Activated gamma-delta T cell (primary cell): ENCODE results near the gene MYO10.
"Not testable (repeated sequence)": the region's sequence is repeated elsewhere in the genome, so short reads cannot be mapped to it uniquely, and the experiment has no call there.

Source experiments
- DNase-seq: peaks from one replicate; lab custom pipeline; 2025; lab: John Stamatoyannopoulos, UW

The MYO10 gene

GRCh38 chr5:16784088-16784487 is 152.0 kb downstream of the MYO10 start:
- DNase-seq = no peak

- no peak for DNase-seq
These were observed 154.1 kb downstream of the MYO10 start for GRCh38 chr5:16781828-16782626.

DNA sequence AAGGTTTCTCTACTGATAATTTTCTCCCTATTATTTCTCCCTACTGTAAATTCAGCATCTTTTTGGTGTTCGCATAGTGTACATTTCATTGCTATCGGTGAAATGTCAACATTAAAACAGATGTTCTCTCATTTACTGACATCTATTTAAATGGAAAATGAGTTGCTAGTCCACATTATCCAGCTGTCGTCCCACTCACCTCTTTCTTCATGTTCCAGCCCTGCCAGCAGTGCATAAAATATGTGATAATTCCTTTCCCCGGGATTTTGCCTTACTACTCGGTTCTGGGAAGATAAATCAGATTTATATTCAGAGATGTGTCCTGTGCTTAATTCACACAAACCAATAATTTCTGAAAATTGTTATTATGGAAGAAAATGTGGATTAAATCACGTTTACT is 155.8 kb downstream of the MYO10 start:
- DNase-seq = no peak

GRCh38 chr5:16777432-16777831 is 158.7 kb downstream of the MYO10 start:
- no peak for DNase-seq

GRCh38 chr5:16776611-16777251 is 159.4 kb downstream of the MYO10 start:
- DNase-seq = no peak

DNA sequence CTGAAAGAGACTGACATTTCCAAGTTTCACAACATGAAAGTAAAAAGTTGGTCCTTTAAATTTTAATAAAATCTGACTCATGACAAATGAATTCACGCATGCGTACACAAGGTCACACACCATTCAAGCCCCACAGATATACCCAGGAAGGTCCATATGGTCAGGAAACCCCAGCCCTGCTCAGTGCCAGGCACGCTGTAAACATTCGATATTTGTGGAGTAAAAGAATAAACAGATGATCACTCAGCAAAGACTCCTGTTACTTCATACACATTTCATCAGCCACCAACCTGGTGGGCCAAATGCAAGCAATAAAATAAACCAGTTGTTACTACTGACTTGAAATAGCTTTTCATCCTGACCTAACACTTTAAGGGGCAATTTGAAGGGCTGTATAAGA is 161.3 kb downstream of the MYO10 start:
- no peak for DNase-seq

DNA sequence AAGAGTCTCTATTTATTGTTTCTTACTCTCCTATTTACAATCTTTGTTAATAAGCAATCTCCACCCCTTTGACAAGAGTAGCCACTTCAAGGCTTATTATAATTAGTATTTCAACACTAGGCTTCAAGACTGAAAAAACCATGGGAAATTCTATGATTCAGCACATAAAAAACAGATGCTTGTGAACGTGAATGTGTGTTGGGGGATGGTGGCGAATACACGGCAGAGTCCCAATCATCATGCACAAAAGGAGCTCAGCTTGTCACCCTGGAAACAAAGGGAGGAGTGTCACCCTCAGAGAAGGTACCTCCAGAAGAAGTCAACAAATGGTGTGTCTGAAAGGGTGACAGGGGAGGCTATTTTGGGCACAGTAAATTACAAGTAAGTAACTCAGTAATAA is 162.1 kb downstream of the MYO10 start:
- DNase-seq = no peak

DNA sequence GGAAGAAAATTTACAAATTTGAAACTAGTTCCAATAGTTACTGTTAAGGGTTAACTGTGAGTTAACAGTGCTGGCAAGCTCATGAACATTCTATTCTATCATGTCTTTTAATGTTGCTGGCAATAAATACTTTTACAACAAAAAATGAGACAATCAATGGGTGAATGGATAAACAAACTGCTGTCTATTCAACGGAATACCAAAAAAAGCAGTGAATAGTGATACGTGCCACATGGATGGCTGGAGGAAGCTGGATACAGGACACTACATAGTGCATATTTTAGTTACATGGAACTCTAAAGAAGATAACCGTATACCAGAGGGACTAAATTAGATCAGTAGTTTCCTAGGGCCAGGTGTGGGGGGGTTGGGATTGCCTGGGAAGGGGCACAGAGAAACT is 163.5 kb downstream of the MYO10 start:
- no peak for DNase-seq

- DNase-seq = no peak
These were observed 167.9 kb downstream of the MYO10 start for GRCh38 chr5:16768184-16768583.

DNA sequence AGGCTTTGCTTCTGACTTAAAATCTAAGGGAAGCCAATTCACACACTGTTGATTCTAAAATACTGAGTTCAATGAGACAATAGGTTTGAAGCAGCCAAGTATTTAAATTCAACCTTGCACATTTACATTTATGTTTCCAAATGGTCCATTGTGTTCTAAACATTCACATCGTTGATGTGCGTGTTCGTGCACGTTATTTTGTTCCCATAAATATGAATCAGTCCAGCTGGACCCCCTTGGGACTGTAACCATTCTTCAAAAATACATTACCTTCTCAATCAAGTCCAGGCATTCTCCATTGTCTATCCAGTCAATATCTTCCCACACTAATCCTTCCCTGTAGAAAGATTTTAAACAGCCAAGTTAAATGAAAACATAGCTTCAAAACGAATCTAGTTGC is 172.9 kb downstream of the MYO10 start:
- DNase-seq = no peak

DNA sequence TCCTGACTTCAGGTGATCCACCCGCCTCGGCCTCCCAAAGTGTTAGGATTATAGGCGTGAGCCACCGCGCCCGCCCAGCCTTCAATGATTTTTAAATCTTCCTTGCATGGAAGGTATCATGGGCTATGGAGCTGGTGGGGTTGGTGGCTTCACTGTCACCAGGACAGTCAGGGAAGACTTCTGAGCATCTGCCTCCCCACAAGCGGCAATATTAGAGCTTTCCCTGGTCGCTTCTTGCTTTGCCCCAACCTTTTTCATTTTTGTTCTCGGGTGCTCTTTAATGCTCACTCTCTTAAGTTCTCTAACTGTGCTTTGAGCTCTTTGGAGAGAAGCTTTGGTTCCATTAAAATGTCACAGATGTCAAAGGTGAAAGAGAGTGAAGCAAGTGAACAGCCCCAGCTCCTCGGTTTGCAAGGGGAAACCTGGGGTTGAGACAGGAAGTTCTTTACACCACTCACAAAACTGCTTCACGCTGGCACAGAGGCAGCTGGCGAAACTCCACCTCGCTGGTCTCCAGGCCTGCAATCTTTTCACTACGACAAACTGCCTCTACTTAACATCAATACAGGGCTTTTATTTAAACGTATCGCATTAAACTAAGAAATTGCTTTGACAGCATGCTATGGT is 176.8 kb downstream of the MYO10 start:
- no peak for DNase-seq

GRCh38 chr5:16757989-16758501 is 178.0 kb downstream of the MYO10 start:
- DNase-seq = no peak

DNA sequence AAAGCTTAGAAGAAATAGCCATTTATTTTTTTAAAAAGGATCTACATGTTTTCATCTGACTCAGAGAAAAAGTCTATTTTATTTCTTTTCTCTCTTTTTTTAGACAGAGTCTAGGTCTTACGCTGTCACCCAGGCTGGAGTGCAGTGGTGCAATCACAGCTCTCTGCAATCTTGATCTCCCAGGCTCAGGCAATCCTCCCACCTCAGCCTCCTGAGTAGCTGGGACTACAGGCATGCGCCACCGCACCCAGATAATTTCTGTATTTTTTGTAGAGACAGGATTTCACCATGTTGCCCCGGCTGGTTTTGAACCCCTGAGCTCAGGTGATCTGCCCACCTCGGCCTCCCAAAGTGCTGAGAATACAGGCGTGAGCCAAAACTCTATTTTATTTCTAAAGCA is 178.5 kb downstream of the MYO10 start:
- DNase-seq = not testable (repeated sequence)

GRCh38 chr5:16757146-16757545 is 178.9 kb downstream of the MYO10 start:
- no peak for DNase-seq

- no peak for DNase-seq
These were observed 179.4 kb downstream of the MYO10 start for GRCh38 chr5:16756692-16757091.

DNA sequence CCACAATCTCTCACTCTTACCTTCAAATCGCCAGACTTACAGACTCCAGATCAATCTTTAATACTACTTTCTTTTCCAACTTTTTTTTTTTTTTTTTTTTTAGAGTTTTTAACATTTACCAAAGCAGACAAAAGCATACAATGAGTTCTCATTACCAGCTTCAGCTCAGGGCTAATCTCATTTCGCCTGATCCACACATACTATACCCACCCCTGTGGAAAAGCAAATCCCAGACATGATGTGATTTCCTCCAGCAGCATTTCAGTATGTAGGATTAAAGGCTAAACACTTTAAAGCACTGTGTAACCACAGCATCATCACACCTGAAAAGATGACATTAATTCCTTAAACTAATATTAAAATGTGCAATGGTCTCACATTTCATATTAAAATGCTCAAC is 180.4 kb downstream of the MYO10 start:
- no peak for DNase-seq

DNA sequence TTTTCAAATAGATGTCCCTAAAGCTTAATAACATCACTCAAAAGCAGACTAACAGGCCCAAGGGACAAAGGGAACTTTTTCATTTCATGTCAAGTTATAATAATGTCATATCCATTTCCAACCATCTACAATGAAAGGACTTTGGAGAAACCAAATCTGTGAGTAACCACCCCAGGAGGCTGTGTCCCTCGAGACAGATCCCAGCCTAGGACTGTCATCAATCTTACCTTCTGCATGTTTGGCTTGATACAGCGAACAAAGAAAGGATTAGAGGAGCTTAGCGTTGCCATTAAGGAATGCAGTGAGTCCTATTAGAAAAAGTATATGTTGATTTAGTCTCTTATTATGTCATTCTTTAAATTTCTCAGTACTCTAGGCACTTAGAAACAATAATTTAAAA is 181.5 kb downstream of the MYO10 start:
- no peak for DNase-seq

DNA sequence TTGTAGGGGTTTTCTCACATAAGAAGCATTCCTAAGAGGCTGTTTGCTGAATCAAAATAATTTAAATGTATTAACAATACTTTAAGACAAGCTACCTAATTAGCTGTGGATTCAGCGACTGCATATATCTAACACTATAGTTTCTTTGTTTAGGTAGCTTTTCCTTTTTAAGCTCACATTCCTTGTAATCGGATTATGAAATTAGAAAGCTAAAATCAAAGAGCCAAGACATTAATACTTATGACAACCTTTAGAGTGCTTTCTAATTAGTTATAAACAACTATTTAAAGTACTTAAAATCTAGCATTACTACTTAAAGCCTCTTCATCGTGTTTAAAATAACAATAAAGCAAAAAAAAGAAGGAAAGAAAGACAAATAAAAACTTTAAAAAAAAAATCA is 182.0 kb downstream of the MYO10 start:
- no peak for DNase-seq

- DNase-seq = no peak
These were observed 185.6 kb downstream of the MYO10 start for GRCh38 chr5:16750445-16750844.

DNA sequence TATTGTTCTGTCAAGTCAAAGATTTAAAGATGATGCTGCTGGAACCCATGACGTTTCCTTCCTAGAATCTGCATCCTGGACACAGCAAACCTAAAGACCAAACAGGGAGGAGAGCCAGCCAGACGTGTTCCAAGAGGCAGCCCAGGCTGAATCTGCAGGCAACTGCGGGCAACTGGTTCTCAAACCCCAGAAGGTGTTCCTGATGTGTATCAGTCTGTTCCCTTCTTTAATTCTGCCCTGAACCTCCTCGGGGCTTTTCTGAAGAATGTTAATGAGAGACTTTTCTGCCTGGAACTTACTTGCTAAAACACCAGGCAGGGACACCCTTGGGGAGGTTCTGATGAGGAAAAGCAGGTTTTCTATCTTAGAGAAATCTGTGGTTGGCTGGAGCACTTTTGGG is 186.5 kb downstream of the MYO10 start:
- DNase-seq = no peak

DNA sequence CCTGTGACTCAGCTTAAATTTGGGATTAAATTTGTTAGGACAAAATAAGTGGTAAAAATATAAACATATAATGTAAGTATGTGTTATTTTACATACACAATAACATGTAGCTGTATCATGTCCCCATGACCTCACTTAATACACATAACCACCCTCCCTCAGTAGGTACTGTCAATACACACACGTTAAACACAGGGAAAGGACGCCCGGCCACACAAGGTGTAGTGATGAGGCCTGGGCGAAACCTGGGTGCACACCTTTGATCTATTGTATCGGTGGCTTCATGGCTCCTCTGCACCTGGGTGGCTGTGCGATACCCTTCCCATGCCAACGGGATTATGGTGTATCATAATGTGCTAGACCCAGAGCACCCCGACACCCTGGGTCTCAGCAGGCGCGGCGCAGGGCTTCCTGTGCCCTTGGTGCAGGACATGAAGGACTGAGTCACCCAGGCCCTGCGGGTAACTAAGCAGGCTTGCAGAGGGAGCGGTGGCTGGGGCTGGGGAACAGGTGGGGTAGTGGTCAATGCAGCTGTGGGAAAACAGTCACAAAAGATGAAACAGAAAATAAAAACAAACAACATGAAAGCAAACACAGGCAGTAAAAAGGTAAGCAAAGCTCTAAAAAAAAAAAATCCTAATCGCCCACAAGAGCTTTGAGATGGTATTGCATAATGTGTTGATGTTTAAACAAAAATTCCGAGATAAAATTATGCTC is 191.8 kb downstream of the MYO10 start:
- no peak for DNase-seq

- DNase-seq = no peak
These were observed 193.2 kb downstream of the MYO10 start for GRCh38 chr5:16742938-16743337.
